MG63 (cell line): ENCODE results near the gene VLDLR. TPM values are rescaled to one million over a fixed set of nuclear protein-coding genes. Genes with fewer than 3 reads are reported as not detected.

Experiments
- DNase-seq: peaks from one replicate; pipeline ENCODE4 v3.0.0-alpha.2; 2020
- H3K27me3 ChIP-seq: fragments of 250-450 bp; sonication (Bioruptor Pico); 2 replicates; pipeline ENCODE4 v1.5.1; 2020; ENCODE audit warnings: mild to moderate bottlenecking, moderate library complexity
- H3K36me3 ChIP-seq: fragments of 250-450 bp; sonication (Bioruptor Pico); 2 replicates; pipeline ENCODE4 v1.5.1; 2020; ENCODE audit warnings: mild to moderate bottlenecking, moderate library complexity
- H3K4me3 ChIP-seq: fragments of 250-450 bp; sonication (Bioruptor Pico); 2 replicates; pipeline ENCODE4 v1.5.1; 2020; ENCODE audit warnings: mild to moderate bottlenecking, moderate library complexity
- H3K9me3 ChIP-seq: fragments of 250-450 bp; sonication (Bioruptor Pico); 2 replicates; pipeline ENCODE4 v1.5.1; 2020; ENCODE audit warnings: mild to moderate bottlenecking, moderate library complexity
- total RNA-seq: library from RNA; depleted of rRNA; stranded (reverse); fragments of >200 nt; shearing (Covaris generic); gene quantifications from 2 replicates; pipeline ENCODE4 v1.2.3, GENCODE V29; 2014; ENCODE audit warnings: low replicate concordance

Gene VLDLR
- total RNA-seq, 1 experiment from 2014 or later, result 0.13 TPM

DNA sequence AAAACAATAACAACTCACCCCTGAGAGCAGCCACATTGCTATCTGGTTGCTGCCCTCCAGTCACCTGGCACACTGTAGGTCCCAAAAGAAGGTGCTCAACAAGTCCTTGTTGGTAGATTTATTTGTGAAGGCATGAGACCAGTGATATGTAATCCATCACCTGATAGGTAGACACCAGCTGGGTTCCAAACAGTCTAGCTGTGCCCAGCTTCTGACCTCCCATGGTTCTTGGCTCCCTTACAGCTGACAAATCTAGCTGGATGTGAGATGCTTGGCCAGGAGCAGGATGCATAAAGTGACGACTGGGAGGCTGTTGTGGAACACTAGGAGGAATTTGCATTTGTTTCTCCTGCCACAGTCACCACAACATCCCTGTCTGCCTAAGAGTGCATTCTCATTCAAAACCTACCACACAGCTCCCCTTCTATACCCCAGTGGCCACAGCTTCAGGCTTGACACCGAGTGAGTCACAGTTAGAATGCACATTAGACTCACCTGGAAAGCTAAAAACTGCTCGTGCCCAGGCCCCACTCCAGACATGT is 7.8 kb upstream of the VLDLR start:
- H3K36me3 ChIP-seq, result no peaks in the 10 kb centered on the region
- no peaks in the 10 kb centered on the region for H3K27me3 ChIP-seq
- no peaks in the 10 kb centered on the region for H3K9me3 ChIP-seq
- H3K4me3 ChIP-seq, result no peak overlapping the region
- no peak for DNase-seq

DNA sequence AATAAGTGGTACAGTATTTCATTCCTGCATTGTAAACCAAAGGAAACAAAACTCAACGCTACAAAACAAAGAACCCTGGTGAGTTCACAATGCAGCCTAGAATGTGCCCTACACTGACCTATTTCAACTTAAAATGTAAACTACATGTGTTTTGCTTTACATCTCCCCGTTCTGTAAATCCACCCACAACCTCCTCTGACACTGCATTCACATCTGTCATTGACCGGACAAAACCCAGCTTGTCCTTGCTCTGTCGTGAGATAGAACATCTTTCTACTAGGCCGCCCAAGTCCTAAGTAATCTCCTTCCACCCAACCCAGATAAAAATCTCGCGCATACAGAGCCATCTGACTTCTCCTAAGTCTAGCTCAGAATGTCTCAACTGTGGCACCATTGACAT is 6.1 kb upstream of the VLDLR start:
- no peak overlapping the region for H3K4me3 ChIP-seq
- no peak for DNase-seq
- H3K27me3 ChIP-seq, result no peaks in the 10 kb centered on the region
- H3K9me3 ChIP-seq, result no peaks in the 10 kb centered on the region
- no peaks in the 10 kb centered on the region for H3K36me3 ChIP-seq

DNA sequence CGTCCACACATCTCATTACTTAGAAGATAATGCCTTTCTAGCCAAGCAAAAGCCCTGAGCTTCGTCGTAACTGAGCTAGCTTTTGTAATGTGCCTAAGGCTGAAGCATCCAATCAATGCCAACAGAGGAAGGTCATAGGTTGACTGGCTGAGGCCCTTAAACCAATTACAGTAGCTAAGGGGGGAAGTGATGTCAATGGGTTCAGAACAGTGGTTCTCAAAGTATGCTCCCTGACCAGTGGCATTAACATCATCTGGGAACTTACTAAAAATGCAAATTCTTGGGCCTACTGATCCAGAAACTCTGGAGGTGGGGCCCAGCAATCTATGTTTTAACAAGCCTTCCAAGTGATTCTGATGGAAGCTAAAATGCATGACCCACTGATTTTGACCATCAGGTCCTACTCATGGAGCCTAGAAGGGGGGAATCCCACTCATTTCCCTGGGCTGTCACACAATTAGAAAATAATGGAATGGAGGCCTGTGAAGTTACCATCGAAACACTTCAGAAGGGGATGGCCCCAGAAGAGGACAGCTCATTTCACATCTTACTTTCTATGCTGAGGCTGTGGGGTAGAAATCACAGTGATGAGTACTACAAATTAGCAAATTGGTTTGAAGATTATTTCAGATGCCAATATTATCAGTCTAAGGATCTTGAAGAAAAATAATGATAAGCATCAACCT is 4.8 kb upstream of the VLDLR start:
- Histone ChIP-seq H3K36me3 (no peaks in the 10 kb centered on the region), H3K9me3 (no peaks in the 10 kb centered on the region), H3K4me3 (no peak overlapping the region), H3K27me3 (no peaks in the 10 kb centered on the region)
- DNase-seq, result no peak

DNA sequence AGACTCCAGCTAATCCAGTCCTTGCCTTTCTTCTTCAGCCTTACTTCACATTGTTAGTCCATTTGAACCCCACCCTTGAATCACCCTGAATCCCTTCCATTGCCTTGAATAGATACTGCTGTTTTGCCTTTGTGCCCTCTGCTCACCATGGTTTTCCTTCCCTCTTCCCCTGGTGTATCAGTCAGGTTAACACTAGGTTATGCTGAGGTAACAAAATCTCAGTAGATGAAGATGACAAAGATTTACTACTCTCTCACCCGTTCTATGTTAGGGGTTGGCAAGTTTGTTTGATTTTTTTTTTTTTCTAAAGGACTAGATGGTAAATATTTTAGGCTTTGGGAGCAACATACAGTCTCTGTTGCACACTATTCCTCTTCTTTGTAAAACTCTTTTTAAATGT is 3.3 kb upstream of the VLDLR start:
- H3K27me3 ChIP-seq, result peaks cover 5% of the 10 kb centered on the region
- DNase-seq, result no peak
- H3K9me3 ChIP-seq, result no peaks in the 10 kb centered on the region
- no peak overlapping the region for H3K4me3 ChIP-seq
- H3K36me3 ChIP-seq, result no peaks in the 10 kb centered on the region

DNA sequence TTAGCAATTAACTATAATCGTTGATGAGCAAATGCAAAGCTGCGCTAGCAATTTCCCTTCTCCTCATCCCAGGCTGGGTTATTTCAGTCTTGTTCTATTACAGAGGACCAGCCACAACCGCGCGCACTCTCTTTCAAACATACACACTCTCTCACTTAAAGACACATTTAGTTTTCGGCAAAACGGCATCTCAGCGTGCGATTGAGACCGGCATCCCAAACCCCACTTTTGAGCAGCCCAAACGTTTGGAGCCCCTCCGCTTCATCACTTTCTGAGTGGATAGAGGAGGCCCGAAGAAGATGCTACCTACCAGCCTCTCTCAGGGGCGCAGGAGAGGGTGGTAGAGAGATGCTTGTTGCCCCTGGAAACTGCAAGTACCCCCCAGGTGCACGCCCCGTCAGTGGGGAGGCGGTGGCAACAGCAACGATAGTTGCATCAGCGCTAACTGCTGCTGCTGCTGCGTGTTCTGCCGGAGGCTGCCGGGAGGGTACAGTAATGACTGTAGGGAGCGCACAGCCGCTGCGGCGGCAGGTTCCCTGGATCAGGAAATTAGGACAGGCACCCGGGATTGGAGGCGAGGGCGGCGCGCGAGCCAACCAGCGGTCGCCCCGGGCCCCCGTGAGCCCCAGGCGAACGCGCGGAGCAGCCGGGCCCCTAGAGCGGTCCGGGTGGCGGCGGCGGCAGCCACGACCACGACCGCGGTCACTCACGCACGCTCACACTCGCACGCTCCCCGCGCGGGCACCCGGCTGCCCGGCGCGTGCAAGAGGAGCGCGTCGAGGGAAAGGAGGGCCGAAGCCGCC is 467 bp upstream of the VLDLR start:
- no peaks in the 10 kb centered on the region for H3K9me3 ChIP-seq
- no peaks in the 10 kb centered on the region for H3K36me3 ChIP-seq
- peak overlapping the region; percentile 49 for H3K4me3 ChIP-seq
- H3K27me3 ChIP-seq, result peaks cover 12% of the 10 kb centered on the region
- peak; percentile 65 for DNase-seq

DNA sequence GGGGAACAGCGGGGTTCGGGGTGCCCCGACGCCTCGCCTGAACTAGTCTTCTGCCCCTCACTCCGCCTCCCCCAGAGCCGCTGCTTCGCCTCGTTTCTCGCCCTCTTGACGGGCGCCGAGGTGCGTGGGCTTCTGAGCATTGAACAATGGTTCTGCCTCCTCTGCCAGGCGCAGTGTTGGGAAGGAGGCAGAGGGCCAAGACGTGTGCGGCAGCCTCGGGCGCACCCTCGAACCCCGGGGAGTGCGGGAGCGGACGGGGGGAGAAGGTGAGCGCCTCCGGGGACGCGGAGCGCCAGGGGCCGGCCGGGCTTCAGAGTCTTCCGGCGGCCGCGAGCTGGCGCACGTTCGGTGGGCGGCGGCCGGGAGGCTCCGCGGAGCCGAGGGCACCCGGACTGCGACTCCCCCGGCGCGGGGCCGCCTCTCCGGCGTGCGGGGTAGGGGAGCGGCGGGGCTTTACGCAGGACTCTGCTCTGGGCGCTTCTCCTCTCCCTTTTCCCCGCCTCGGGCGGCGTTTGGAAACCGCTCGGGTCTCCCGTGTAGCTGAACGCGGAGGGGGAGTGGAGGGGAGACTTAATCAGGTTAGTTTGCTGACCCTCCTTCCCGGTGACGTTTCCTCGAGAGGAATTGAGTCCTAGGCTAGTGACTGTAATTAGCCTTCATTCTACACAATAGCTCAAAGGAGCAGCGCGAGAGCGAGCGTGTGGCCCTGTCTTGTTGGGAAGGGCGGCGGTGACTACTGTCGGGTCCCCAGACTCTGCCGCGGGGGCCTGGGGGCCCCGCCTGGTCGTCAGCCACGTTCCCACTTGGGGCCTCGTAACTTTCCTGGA is 1.1 kb downstream of the VLDLR start:
- H3K9me3 ChIP-seq, result no peaks in the 10 kb centered on the region
- peaks cover 12% of the 10 kb centered on the region for H3K27me3 ChIP-seq
- H3K36me3 ChIP-seq, result no peaks in the 10 kb centered on the region
- peak; percentile 16 for DNase-seq
- peak overlapping the region; percentile 49 for H3K4me3 ChIP-seq

DNA sequence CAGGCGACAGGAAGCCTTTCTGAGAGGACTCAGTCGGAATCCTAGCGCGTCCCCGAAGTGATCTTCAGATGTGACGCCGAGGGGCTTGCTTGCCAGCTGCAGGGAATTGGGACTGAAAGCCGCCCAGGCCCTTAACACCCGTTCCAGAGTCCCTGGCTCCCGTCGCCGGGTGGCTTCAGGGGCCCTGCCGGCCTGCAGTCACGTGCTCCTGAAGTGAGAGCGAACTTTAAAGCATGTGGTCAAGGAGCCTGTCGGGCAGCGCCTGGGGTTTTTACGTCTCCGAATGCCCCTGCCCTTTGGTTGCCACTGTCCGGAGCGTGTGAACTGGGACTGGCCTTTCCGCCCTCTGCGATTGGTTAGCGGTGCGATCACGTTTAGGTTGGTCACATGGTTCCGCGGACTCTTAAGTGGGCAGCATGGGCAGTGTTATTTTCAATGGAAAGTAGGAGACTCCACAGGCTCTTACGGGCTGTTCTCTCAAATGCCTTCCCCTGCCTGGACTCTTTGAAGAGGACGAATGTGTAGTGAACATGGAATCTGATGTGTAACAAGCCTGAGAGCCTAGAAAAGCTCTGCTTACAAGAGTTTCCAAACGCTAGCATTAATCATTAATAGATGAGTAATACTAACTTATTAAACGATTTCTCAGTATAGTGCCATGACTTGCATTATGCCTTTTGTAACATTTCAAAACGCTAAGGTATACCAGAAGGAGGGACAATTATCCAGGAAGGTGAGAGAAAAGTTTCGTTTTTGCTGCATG is 1.9 kb downstream of the VLDLR start:
- no peak for DNase-seq
- H3K27me3 ChIP-seq, result peaks cover 12% of the 10 kb centered on the region
- no peaks in the 10 kb centered on the region for H3K9me3 ChIP-seq
- H3K36me3 ChIP-seq, result no peaks in the 10 kb centered on the region
- H3K4me3 ChIP-seq, result no peak overlapping the region; the same call in 1 of the 2 replicates

DNA sequence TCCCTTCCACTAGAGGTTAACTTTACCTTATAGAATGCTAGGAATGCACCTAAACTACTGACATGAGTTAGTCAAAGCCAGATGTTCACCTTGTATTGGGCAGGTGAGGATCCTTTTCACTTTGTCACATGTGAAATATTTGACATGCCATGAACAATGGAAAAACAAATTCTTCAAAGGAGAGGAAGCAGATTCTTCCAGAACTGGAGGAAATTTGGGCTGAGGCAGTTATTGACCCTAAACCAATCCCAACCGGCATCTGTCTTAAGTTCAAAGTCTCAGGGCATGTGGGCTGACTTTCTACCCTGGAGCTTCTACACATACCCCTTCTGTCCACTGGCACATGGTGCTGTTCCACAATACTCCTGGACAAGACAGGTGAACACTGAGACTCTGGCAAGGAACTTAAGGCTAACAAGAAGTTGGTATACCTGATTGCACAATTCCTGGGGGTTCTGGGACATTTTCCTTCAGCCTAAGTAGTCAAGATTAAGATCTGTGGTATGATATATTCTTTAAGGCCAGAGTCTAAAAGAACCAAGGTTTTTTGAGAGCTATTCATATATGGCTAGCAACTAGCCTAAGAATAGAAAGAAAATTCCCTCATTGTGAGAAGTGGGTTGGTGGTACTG is 2.6 kb downstream of the VLDLR start:
- no peak overlapping the region for H3K4me3 ChIP-seq
- peaks cover 12% of the 10 kb centered on the region for H3K27me3 ChIP-seq
- H3K9me3 ChIP-seq, result no peaks in the 10 kb centered on the region
- no peaks in the 10 kb centered on the region for H3K36me3 ChIP-seq
- no peak for DNase-seq

DNA sequence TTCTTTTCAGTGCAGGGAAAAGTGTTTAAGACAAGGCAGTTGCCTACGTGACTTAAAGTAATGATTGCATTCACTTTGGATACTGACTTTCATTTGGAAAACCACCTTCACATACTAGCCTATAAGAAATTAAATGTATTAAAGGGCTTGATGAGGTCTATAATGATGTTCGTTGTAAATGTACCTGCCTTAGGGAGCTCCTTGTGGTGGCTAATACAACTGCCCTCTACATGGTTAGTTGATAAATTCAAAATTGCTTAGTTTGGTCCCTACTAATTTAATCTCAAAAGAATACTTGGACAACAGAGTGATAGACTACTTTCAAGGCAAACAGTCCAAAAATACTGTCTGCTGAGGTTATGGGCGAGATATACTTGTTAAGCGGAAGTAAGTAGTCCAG is 3.8 kb downstream of the VLDLR start:
- DNase-seq, result no peak
- Histone ChIP-seq H3K4me3 (no peak overlapping the region), H3K27me3 (peaks cover 12% of the 10 kb centered on the region), H3K36me3 (no peaks in the 10 kb centered on the region), H3K9me3 (no peaks in the 10 kb centered on the region)

DNA sequence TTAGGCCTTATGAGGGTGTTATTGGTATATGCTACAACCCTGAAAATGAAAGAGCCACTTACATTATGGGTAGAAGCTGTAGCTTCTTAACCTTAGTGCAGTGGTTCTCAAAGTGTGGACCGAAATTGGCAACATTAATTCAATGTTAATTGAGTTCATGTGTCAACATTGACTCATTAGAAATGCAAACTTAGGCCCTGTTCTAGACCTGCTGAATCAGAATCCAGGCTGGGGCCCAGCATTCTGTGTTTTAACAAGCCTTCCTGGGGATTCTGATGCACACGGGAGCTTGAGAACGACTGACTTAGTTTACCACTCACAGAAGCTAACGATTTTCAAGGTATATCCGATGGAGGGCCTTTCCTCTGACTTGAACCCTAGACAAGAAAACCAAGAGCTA is 7.3 kb downstream of the VLDLR start:
- DNase-seq, result no peak
- no peaks in the 10 kb centered on the region for H3K36me3 ChIP-seq

DNA sequence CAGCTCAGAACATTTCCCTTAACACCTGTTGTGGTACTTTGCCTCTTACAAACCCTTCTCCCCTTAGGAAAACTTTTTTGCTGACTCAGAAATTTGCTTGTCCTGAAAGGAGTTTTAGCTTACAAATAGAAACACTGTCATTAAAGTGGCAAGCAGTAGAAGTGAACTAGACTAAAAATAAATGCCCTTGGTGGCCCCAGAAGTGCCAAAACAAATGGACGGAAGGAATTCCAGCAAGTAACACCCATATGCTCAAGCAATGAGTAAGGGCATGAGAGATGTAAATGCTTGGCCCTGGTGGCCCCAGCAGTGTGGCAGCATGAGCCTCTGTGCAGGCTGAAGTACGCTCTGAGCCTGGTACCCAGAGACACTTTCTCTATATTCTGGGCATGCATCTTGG is 8.6 kb downstream of the VLDLR start:
- H3K9me3 ChIP-seq, result no peaks in the 10 kb centered on the region
- H3K27me3 ChIP-seq, result no peaks in the 10 kb centered on the region
- H3K4me3 ChIP-seq, result no peak overlapping the region
- no peaks in the 10 kb centered on the region for H3K36me3 ChIP-seq
- no peak for DNase-seq

More for the DNA sequence above, 7.3 kb downstream of the VLDLR start:
- no peak overlapping the region for H3K4me3 ChIP-seq
- peaks cover 2% of the 10 kb centered on the region; the same call in 1 of the 2 replicates for H3K27me3 ChIP-seq
- no peaks in the 10 kb centered on the region for H3K9me3 ChIP-seq

DNA sequence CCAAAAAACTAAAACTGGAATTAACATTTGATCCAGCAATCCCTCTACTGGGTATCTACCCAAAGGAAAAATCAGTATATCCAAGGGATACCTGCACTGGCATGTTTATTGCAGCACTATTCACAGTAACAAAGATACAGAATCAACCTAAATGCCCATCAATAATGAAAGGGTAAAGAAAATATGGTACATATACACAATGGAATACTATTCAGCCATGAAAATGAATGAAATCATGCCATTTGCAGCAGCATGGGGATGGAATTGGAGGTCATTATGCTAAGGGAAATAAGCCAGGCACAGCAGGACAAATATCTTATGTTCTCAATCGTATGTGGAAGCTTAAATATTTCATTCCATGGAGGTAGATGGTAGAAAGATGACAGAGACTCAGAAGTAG is 9.7 kb downstream of the VLDLR start:
- no peaks in the 10 kb centered on the region for H3K36me3 ChIP-seq
- no peaks in the 10 kb centered on the region for H3K9me3 ChIP-seq
- no peaks in the 10 kb centered on the region for H3K27me3 ChIP-seq
- no peak overlapping the region for H3K4me3 ChIP-seq
- no peak for DNase-seq

DNA sequence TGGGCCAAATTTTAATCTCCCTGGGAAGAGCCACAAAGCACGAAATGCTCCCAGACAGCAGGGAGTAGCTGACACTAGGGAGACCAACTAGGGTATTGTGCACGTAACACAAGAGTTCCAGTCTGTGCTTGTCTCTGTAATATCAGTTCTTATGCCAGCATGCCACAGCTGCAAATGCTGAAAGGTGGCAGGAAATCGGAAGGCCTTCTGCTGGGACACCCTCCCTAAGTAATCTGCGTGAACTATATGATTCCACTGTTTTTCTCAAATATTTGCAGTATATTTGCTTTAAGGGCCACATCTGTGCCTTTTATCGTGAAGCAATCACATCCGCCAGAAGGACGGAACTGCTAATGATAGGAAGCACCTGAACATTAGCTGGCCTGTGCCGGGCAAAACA is 12.6 kb downstream of the VLDLR start:
- no peak for DNase-seq
- no peaks in the 10 kb centered on the region for H3K9me3 ChIP-seq
- no peak overlapping the region for H3K4me3 ChIP-seq
- no peaks in the 10 kb centered on the region for H3K36me3 ChIP-seq
- no peaks in the 10 kb centered on the region for H3K27me3 ChIP-seq

DNA sequence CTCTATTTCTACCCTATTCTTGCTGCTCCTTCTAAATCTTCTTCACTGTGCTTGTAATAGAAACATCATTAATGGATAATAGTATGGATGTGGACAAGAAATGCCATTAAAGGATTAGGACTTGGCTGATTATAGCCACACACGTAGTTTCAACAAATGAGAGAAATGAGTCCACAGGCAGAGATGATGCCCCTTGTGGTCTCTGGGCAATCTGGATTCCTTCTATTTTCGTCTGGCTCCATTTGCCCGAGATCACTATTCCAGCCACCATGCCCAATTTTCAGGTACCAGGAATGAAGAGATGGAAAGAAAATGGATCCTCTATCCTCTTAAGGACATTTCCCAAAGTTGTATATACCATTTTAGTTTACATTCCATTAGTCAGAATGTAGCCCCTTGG is 13.2 kb downstream of the VLDLR start:
- Histone ChIP-seq H3K27me3 (no peaks in the 10 kb centered on the region), H3K36me3 (no peaks in the 10 kb centered on the region), H3K9me3 (no peaks in the 10 kb centered on the region), H3K4me3 (no peak overlapping the region)
- DNase-seq, result no peak

DNA sequence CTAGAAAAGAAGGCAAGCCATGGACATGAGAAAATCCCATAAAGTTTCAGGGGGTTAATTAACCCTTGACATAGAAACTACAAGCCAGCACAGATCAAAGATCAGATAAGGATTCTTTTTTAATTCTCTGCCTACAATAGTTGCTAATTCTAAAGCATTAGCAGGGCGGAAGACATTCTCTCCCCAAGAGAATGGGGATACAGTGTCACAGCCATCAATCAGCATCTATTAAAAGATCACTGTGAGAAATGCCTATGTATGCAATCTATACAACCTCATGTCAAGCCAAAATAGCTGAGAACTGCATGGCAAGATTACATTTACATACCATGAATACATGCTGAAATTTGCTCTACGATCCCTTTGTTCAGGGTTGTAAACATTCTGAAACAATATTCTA is 14.3 kb downstream of the VLDLR start:
- no peak overlapping the region for H3K4me3 ChIP-seq
- no peaks in the 10 kb centered on the region for H3K9me3 ChIP-seq
- no peak for DNase-seq
- H3K27me3 ChIP-seq, result no peaks in the 10 kb centered on the region
- H3K36me3 ChIP-seq, result no peaks in the 10 kb centered on the region

DNA sequence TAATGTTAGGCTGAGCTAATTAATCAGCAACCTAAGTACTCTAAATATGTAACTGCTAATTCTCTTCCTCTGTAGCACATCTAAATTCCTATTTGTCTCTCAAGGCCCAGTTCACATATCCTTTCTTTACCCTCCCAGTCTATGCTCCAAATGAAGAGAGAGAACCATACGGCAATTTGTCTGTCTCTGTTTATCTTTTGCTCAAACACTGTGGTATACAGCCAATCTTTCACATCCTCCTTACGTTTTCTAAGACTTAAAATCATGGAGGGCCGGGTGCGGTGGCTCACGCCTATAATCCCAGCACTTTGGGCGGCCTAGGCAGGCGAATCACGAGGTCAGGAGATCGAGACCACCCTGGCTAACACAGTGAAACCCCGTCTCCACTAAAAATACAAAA is 15.8 kb downstream of the VLDLR start:
- Histone ChIP-seq H3K9me3 (no peaks in the 10 kb centered on the region), H3K27me3 (no peaks in the 10 kb centered on the region), H3K4me3 (no peak overlapping the region), H3K36me3 (no peaks in the 10 kb centered on the region)
- no peak for DNase-seq
